Measurements from ENCODE around the gene GDPGP1. TPM values are rescaled to one million over a fixed set of nuclear protein-coding genes. Genes with fewer than 3 reads are reported as not detected.

Gene GDPGP1
- total RNA-seq, 3 donors from 2014 or later (not counting 1 experiment from before 2014, with no cell fraction given) = 7.8 to 11.1 (median 9.5) TPM

GRCh38 chr15:90205050-90205848 lies 28.8 kb upstream of the GDPGP1 start:
- ATAC-seq = no peak
- DNase-seq = no peak
- peaks cover 5% of the 10 kb centered on the region for H3K36me3 ChIP-seq (ENCODE audit: control insufficient read depth, insufficient read depth, low read length)
- no peak overlapping the region for H3K27ac ChIP-seq (ENCODE audit: low read length)
- Mint-ChIP-seq H3K4me3 (no peak overlapping the region), H3K27ac (no peak overlapping the region), H3K36me3 (no peaks in the 10 kb centered on the region), H3K27me3 (ENCODE audit: low read depth in 2 of 2) (no peaks in the 10 kb centered on the region), H3K9me3 (no peaks in the 10 kb centered on the region), H3K4me1 (peaks cover 8 to 24% of the 10 kb centered on the region in 2 donors)
- H3K4me1 ChIP-seq (ENCODE audit: control insufficient read depth, insufficient read depth, low read length) = peaks cover 39% of the 10 kb centered on the region
- H3K27me3 ChIP-seq (ENCODE audit: control insufficient read depth, insufficient read depth, low read length) = no peaks in the 10 kb centered on the region
- H3K9me3 ChIP-seq (ENCODE audit: control insufficient read depth, insufficient read depth, low read length) = no peaks in the 10 kb centered on the region
- intact Hi-C loops (cut with micrococcal nuclease) = no loop called here
- H3K4me3 ChIP-seq (ENCODE audit: low read length) = no peak overlapping the region
- 84% methylated on average over 10 of the region's 10 CpGs for WGBS (ENCODE audit: insufficient coverage)
- TF ChIP-seq, protein P1, sequence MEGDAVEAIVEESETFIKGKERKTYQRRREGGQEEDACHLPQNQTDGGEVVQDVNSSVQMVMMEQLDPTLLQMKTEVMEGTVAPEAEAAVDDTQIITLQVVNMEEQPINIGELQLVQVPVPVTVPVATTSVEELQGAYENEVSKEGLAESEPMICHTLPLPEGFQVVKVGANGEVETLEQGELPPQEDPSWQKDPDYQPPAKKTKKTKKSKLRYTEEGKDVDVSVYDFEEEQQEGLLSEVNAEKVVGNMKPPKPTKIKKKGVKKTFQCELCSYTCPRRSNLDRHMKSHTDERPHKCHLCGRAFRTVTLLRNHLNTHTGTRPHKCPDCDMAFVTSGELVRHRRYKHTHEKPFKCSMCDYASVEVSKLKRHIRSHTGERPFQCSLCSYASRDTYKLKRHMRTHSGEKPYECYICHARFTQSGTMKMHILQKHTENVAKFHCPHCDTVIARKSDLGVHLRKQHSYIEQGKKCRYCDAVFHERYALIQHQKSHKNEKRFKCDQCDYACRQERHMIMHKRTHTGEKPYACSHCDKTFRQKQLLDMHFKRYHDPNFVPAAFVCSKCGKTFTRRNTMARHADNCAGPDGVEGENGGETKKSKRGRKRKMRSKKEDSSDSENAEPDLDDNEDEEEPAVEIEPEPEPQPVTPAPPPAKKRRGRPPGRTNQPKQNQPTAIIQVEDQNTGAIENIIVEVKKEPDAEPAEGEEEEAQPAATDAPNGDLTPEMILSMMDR (IDR thresholded peaks at IDR 0.05) = no peak

DNA sequence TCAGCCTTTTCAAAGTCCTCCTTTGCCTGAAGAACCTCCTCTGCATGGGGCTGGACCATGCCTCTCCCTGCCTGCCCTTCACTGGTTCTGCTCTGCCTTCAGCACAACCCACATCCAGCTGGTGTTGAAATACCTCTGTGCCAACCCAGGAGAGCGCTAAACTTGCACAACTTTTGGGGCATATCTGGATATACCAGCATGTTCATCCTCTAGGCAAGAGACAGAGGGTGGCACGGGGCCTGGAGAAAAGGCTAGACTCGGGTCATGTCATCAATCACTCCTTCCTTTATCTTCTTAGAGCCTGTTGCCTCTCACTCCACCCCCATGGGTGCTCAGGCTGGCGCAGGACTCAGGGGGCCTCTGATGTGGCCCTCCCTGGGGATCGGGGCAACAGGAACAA lies 28.1 kb upstream of the GDPGP1 start:
- H3K4me3 Mint-ChIP-seq = no peak overlapping the region
- H3K27ac Mint-ChIP-seq = no peak overlapping the region
- peaks cover 34% of the 10 kb centered on the region for H3K4me1 ChIP-seq (ENCODE audit: control insufficient read depth, insufficient read depth, low read length)

DNA sequence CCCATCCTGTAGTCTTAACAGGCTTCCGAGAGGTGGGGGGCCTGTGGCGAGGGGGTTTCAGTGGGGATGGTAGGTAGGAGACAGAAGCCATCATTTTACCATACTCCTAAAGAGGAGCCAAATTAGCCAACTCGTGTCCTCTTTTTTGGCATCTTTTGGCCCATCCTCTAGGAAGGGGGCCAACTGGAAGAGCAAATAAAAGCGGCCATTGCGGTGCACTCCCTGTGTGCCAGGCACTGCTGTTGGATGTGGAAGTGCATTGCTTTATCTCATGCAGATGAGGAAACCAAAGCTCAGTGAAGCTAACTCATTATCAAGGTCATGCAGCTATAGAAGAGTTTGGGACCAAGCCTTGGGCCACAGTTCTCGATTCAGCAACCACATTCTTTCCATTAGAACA lies 26.8 kb upstream of the GDPGP1 start:
- Histone ChIP-seq H3K9me3 (ENCODE audit: control insufficient read depth, insufficient read depth, low read length) (no peaks in the 10 kb centered on the region), H3K4me1 (ENCODE audit: control insufficient read depth, insufficient read depth, low read length) (peaks cover 38% of the 10 kb centered on the region), H3K27ac (ENCODE audit: low read length) (no peak overlapping the region), H3K27me3 (ENCODE audit: control insufficient read depth, insufficient read depth, low read length) (no peaks in the 10 kb centered on the region), H3K36me3 (ENCODE audit: control insufficient read depth, insufficient read depth, low read length) (peaks cover 5% of the 10 kb centered on the region), H3K4me3 (ENCODE audit: low read length) (no peak overlapping the region)
- no peak for ATAC-seq
- intact Hi-C loops (cut with micrococcal nuclease) = no loop called here
- TF ChIP-seq, protein P1 (IDR thresholded peaks at IDR 0.05) = no peak
- DNase-seq = no peak
- H3K36me3 Mint-ChIP-seq = no peaks in the 10 kb centered on the region
- H3K27ac Mint-ChIP-seq = no peak overlapping the region
- WGBS (ENCODE audit: insufficient coverage) = 96% methylated on average over 4 of the region's 6 CpGs
- no peaks in the 10 kb centered on the region for H3K9me3 Mint-ChIP-seq
- no peaks in the 10 kb centered on the region for H3K27me3 Mint-ChIP-seq (ENCODE audit: low read depth in 2 of 2)
- H3K4me1 Mint-ChIP-seq = peaks cover 7 to 18% of the 10 kb centered on the region in 2 donors
- H3K4me3 Mint-ChIP-seq = no peak overlapping the region

More for the DNA sequence above, 28.1 kb upstream of the GDPGP1 start:
- Mint-ChIP-seq H3K9me3 (no peaks in the 10 kb centered on the region), H3K27me3 (ENCODE audit: low read depth in 2 of 2) (no peaks in the 10 kb centered on the region), H3K4me1 (peaks cover 8 to 19% of the 10 kb centered on the region in 2 donors), H3K36me3 (no peaks in the 10 kb centered on the region)
- Histone ChIP-seq H3K27ac (ENCODE audit: low read length) (no peak overlapping the region), H3K27me3 (ENCODE audit: control insufficient read depth, insufficient read depth, low read length) (no peaks in the 10 kb centered on the region), H3K9me3 (ENCODE audit: control insufficient read depth, insufficient read depth, low read length) (no peaks in the 10 kb centered on the region), H3K4me3 (ENCODE audit: low read length) (no peak overlapping the region), H3K36me3 (ENCODE audit: control insufficient read depth, insufficient read depth, low read length) (peaks cover 5% of the 10 kb centered on the region)
- ATAC-seq (no peak), DNase-seq (no peak)
- WGBS (ENCODE audit: insufficient coverage) = 85% methylated on average over 5 of the region's 5 CpGs
- TF ChIP-seq, protein P1 (IDR thresholded peaks at IDR 0.05) = no peak
- intact Hi-C loops (cut with micrococcal nuclease) = no loop called here

All from natural killer cell (primary cell).